ENCODE results near the gene SPATA32. TPM values are rescaled to one million over a fixed set of nuclear protein-coding genes. Genes with fewer than 3 reads are reported as not detected.
A peak's percentile ranks its signal among the peaks of the same experiment; 100 is the strongest.

Gene SPATA32
- total RNA-seq, 1 donor from 2014 or later = not detected

DNA sequence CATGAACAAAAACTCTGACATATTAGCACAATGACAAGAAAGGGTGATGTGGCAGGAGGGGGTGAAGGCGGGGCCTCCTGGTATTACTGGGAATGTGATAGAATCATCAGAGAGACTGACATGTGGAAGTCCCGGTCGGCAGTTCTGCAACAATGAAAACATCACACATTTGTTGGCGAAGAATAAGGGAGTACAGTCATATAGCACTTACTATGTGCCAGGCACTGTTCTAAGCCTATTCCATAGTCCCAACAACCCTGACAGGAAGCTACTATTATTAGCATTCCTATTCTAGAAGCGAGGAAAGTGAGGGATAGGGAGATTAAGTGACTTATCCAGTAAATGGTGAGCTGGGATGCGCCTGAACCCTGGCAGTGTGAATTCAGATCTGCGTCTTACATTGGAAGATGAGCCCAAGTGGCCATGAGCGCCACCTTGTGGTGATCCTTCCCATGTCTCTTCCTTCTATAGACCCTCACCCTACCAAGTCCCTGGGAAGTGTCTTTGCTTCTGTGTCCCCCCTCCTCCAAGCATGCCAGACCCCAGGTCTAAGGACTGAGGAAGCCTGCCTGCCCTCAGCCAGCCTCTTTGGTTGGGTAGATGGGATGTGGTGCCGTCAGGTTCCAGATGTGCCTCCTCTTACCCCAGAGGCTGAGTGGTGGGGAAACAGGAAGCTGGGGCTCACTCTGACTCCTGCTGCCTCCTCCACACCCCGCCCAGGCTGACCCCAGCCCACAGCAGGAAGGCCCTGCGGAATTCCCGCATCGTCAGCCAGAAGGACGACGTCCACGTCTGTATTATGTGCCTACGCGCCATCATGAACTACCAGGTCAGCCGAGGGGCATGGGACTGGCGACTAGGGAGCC, 26.2 kb downstream of the SPATA32 start:
- H3K27me3 Mint-ChIP-seq = peaks cover 60% of the 10 kb centered on the region
- TF ChIP-seq, protein P1, sequence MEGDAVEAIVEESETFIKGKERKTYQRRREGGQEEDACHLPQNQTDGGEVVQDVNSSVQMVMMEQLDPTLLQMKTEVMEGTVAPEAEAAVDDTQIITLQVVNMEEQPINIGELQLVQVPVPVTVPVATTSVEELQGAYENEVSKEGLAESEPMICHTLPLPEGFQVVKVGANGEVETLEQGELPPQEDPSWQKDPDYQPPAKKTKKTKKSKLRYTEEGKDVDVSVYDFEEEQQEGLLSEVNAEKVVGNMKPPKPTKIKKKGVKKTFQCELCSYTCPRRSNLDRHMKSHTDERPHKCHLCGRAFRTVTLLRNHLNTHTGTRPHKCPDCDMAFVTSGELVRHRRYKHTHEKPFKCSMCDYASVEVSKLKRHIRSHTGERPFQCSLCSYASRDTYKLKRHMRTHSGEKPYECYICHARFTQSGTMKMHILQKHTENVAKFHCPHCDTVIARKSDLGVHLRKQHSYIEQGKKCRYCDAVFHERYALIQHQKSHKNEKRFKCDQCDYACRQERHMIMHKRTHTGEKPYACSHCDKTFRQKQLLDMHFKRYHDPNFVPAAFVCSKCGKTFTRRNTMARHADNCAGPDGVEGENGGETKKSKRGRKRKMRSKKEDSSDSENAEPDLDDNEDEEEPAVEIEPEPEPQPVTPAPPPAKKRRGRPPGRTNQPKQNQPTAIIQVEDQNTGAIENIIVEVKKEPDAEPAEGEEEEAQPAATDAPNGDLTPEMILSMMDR (conservative IDR thresholded peaks at IDR 0.05) = peak; percentile 87
- no peak for DNase-seq (ENCODE audit: extremely low spot score, unreplicated experiment)
- H3K4me1 Mint-ChIP-seq (ENCODE audit: unreplicated experiment) = no peaks in the 10 kb centered on the region
- H3K4me3 Mint-ChIP-seq = no peak overlapping the region
- H3K27ac Mint-ChIP-seq = no peak overlapping the region
- no peaks in the 10 kb centered on the region for H3K36me3 Mint-ChIP-seq
- H3K9me3 Mint-ChIP-seq = no peaks in the 10 kb centered on the region

DNA sequence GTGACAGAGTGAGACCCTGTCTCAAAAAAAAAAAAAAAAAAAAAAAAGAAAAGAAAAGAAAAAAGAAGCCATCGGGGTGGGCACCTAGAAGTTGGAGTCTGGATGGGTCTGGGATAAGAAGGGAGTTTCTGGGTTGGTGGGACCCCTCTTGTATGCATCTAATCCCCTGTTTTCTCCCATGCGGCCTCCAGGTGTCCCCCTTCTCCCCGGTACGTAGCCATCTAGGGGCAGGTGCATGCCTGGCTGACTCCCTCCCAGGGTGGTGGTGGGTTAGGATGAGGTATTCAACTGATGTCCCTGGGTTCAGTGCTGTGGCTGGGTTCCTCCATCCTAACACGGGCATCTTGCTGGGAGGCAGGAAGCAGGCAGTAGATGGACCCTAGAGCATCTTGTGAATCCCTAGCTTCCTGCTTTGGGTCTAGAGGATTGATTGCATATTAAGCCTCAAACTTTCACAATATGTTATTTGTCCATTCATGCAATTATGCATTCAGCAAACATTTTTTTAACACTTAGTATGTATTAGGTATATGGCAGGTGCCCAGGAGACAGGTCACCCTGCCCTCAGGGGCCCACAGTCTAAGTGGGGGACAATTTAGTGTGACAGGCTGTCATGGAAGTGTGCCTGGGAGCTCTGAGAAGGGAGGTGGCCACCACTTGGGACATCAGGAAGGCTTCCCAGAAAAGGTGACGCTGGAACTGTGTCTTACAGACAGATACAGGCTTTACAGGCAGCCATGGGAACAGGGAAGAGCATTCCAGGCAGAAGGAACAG, 27.1 kb downstream of the SPATA32 start:
- DNase-seq (ENCODE audit: extremely low spot score, unreplicated experiment) = no peak
- no peak overlapping the region for H3K4me3 Mint-ChIP-seq
- H3K27ac Mint-ChIP-seq = no peak overlapping the region
- H3K36me3 Mint-ChIP-seq = no peaks in the 10 kb centered on the region
- H3K27me3 Mint-ChIP-seq = peaks cover 53% of the 10 kb centered on the region
- H3K4me1 Mint-ChIP-seq (ENCODE audit: unreplicated experiment) = no peaks in the 10 kb centered on the region
- H3K9me3 Mint-ChIP-seq = no peaks in the 10 kb centered on the region
- TF ChIP-seq, protein P1 (conservative IDR thresholded peaks at IDR 0.05) = peak; percentile 57

DNA sequence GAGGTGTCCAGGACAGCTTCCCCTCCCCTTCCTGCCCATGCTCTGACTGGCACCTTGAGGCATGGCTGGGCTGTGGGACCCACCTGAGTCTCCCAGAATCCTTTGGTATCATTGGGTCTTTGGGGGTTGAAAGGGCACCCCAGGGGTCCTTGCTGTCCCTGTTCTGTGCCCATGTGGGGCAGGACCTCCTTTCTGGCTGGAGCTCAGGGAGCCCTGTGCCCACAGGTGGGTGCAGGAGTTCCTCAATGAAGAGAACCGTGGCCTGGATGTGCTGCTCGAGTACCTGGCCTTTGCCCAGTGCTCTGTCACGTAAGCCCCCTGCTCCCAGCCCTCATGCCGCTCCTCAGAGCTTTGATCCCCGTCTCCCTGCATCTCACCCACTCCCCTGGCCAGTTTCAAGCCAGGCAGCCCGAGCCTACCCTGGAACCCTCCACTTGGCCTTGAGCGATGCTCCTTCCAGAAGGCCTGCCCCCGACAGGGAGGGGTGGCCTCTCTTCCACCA, 28.4 kb downstream of the SPATA32 start:
- no peak for DNase-seq (ENCODE audit: extremely low spot score, unreplicated experiment)
- H3K9me3 Mint-ChIP-seq = no peaks in the 10 kb centered on the region

DNA sequence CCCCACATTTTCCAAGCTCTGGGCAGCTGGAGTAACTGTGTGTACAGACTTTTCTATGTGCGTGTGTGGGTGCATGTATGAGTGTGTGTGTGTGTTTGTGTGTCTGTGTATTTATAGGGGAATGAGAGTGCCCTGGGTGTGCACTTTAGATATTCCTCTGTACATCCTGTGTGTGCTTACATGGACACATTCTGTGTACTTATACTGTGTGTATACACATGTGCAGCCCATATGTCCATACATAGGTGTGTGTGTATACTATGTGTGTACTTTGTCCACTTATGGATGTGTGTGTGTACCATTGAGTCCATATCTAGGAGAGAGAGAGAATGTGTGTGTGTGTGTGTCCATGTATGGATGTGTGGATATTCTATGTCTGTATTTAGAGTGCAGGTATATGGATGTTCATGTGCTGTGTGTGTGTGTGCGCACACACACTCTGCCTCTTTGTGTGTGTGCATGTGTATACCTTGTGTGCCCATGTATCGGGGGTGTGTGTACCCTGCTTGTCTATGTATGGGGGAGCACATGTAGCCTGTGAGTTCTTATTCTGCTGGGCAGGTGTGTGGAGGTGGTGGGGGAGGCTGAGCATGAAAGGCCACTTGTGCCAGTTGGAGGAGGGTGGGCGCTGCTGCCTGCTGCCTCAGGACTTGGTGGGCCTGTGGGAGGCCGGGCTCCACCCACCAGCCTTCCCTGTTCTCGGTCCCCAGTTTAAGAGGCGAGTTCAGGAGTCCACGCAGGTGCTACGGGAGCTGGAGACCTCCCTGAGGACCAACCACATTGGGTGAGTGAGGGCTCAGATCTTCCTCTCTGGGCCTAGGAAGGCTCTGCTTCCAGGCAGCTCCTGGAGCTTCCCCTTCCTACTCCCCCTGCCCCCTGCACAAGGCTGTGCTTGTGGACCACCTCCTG, 29.1 kb downstream of the SPATA32 start:
- TF ChIP-seq, protein P1 (conservative IDR thresholded peaks at IDR 0.05) = no peak
- H3K9me3 Mint-ChIP-seq = no peaks in the 10 kb centered on the region
- H3K4me1 Mint-ChIP-seq (ENCODE audit: unreplicated experiment) = no peaks in the 10 kb centered on the region
- H3K4me3 Mint-ChIP-seq = no peak overlapping the region
- H3K36me3 Mint-ChIP-seq = no peaks in the 10 kb centered on the region
- no peak for DNase-seq (ENCODE audit: extremely low spot score, unreplicated experiment)
- no peak overlapping the region for H3K27ac Mint-ChIP-seq
- peaks cover 34% of the 10 kb centered on the region for H3K27me3 Mint-ChIP-seq

More for the DNA sequence above, 28.4 kb downstream of the SPATA32 start:
- H3K36me3 Mint-ChIP-seq = no peaks in the 10 kb centered on the region
- H3K4me3 Mint-ChIP-seq = no peak overlapping the region
- TF ChIP-seq, protein P1 (conservative IDR thresholded peaks at IDR 0.05) = no peak
- H3K27me3 Mint-ChIP-seq = peaks cover 41% of the 10 kb centered on the region
- no peak overlapping the region for H3K27ac Mint-ChIP-seq
- H3K4me1 Mint-ChIP-seq (ENCODE audit: unreplicated experiment) = no peaks in the 10 kb centered on the region
